NB4 (cell line): ENCODE results near the gene CELA1.

ENCODE experiments used
- CTCF ChIP-seq: IDR thresholded peaks from one replicate; pipeline ENCODE4 v1.5.1; 2012; ENCODE audit warnings: low read depth, low read length
- MAX ChIP-seq: IDR thresholded peaks from 2 replicates; pipeline ENCODE4 v1.6.1; 2011; ENCODE audit warnings: low read depth, low read length
- MYC ChIP-seq: IDR thresholded peaks from 2 replicates; pipeline ENCODE4 v1.6.1; 2011; ENCODE audit warnings: low read depth, low read length
- POLR2A ChIP-seq: IDR thresholded peaks from 2 replicates; pipeline ENCODE4 v1.6.1; 2011; ENCODE audit warnings: mild to moderate bottlenecking; ENCODE audit not compliant: insufficient read length; ENCODE audit errors: extremely low read depth

GRCh38 chr12:51329742-51330141 lies 16.7 kb downstream of the CELA1 start:
- TF ChIP-seq CTCF, result no peak
- TF ChIP-seq POLR2A, result no peak
- TF ChIP-seq MYC, result no peak
- TF ChIP-seq MAX, result no peak
